ENCODE results near the gene STYXL1. TPM values are rescaled to one million over a fixed set of nuclear protein-coding genes. Genes with fewer than 3 reads are reported as not detected.

STYXL1 gene
- total RNA-seq, 1 donor from 2014 or later: 56.1 TPM

- no peak overlapping the region for H3K4me3 Mint-ChIP-seq
- H3K9ac ChIP-seq: no peak overlapping the region
- no peak for TF ChIP-seq EZH2phosphoT487 (IDR thresholded peaks at IDR 0.05)
- TF ChIP-seq EZH2 (IDR thresholded peaks at IDR 0.05): no peak
- TF ChIP-seq CTCF (IDR thresholded peaks at IDR 0.05): no peak
- no peaks in the 10 kb centered on the region for H3K27me3 ChIP-seq
- H3K36me3 Mint-ChIP-seq: peaks cover 18% of the 10 kb centered on the region
- peaks cover 23% of the 10 kb centered on the region for H3K4me1 Mint-ChIP-seq
- no peaks in the 10 kb centered on the region for H3K36me3 ChIP-seq
- peaks cover 21% of the 10 kb centered on the region for H3K79me2 ChIP-seq (ENCODE audit: low read depth)
- H3K4me2 ChIP-seq: no peak overlapping the region
- H3K27ac ChIP-seq: no peak overlapping the region
- H3K9me3 ChIP-seq (ENCODE audit: low read depth): no peaks in the 10 kb centered on the region
- H3K27me3 Mint-ChIP-seq (ENCODE audit: insufficient read depth, low read depth): peaks cover 2% of the 10 kb centered on the region
- H3F3A ChIP-seq (ENCODE audit: low read depth): no peaks in the 10 kb centered on the region
- H3K4me1 ChIP-seq: no peaks in the 10 kb centered on the region
- H3K27ac Mint-ChIP-seq: no peak overlapping the region
- H2AFZ ChIP-seq (replicated peaks): no peak overlapping the region
- peaks cover 8% of the 10 kb centered on the region for H4K20me1 ChIP-seq (ENCODE audit: low read depth)
- H3K4me3 ChIP-seq: no peak overlapping the region
- no peak for DNase-seq (ENCODE audit: low spot score)
- peaks cover 6% of the 10 kb centered on the region for H3K9me3 Mint-ChIP-seq
These were observed 96.3 kb downstream of the STYXL1 start for GRCh38 chr7:75951506-75951905.

- Histone ChIP-seq H3K27me3 (no peaks in the 10 kb centered on the region), H4K20me1 (ENCODE audit: low read depth) (peaks cover 20% of the 10 kb centered on the region), H3K4me3 (no peak overlapping the region), H3K4me1 (no peaks in the 10 kb centered on the region), H3K36me3 (no peaks in the 10 kb centered on the region), H3K27ac (no peak overlapping the region), H3K9me3 (ENCODE audit: low read depth) (no peaks in the 10 kb centered on the region), H2AFZ (replicated peaks) (no peak overlapping the region), H3F3A (ENCODE audit: low read depth) (no peaks in the 10 kb centered on the region), H3K4me2 (no peak overlapping the region), H3K79me2 (ENCODE audit: low read depth) (peaks cover 25% of the 10 kb centered on the region), H3K9ac (no peak overlapping the region)
- Mint-ChIP-seq H3K4me1 (peaks cover 30% of the 10 kb centered on the region), H3K9me3 (peaks cover 6% of the 10 kb centered on the region), H3K4me3 (no peak overlapping the region), H3K27me3 (ENCODE audit: insufficient read depth, low read depth) (peaks cover 2% of the 10 kb centered on the region), H3K36me3 (peaks cover 16% of the 10 kb centered on the region), H3K27ac (peak overlapping the region; percentile 30)
- TF ChIP-seq EZH2phosphoT487 (IDR thresholded peaks at IDR 0.05): no peak
- no peak for TF ChIP-seq CTCF (IDR thresholded peaks at IDR 0.05)
- no peak for TF ChIP-seq EZH2 (IDR thresholded peaks at IDR 0.05)
- no peak for DNase-seq (ENCODE audit: low spot score)
These were observed 97.6 kb downstream of the STYXL1 start for GRCh38 chr7:75950111-75950681.

- Histone ChIP-seq H3K4me3 (no peak overlapping the region), H2AFZ (replicated peaks) (no peak overlapping the region)
- DNase-seq (ENCODE audit: low spot score): no peak
These were observed 99.6 kb downstream of the STYXL1 start for GRCh38 chr7:75948179-75948578.

More at GRCh38 chr7:75948179-75948578, 99.6 kb downstream of the STYXL1 start:
- Histone ChIP-seq H3K9ac (no peak overlapping the region), H3K4me2 (no peak overlapping the region), H3K36me3 (no peaks in the 10 kb centered on the region), H3F3A (ENCODE audit: low read depth) (no peaks in the 10 kb centered on the region), H3K4me1 (no peaks in the 10 kb centered on the region), H3K27ac (no peak overlapping the region), H4K20me1 (ENCODE audit: low read depth) (peaks cover 20% of the 10 kb centered on the region), H3K9me3 (ENCODE audit: low read depth) (no peaks in the 10 kb centered on the region), H3K27me3 (no peaks in the 10 kb centered on the region), H3K79me2 (ENCODE audit: low read depth) (peaks cover 25% of the 10 kb centered on the region)
- Mint-ChIP-seq H3K4me3 (no peak overlapping the region), H3K27me3 (ENCODE audit: insufficient read depth, low read depth) (peaks cover 2% of the 10 kb centered on the region), H3K9me3 (peaks cover 2% of the 10 kb centered on the region), H3K4me1 (peaks cover 25% of the 10 kb centered on the region), H3K27ac (peak overlapping the region; percentile 88), H3K36me3 (peaks cover 25% of the 10 kb centered on the region)
- TF ChIP-seq CTCF (IDR thresholded peaks at IDR 0.05): no peak
- no peak for TF ChIP-seq EZH2phosphoT487 (IDR thresholded peaks at IDR 0.05)
- no peak for TF ChIP-seq EZH2 (IDR thresholded peaks at IDR 0.05)

Small RNAs within 50 kb of the gene (small RNA-seq; reads per million reads assigned to genes)
- gene RNU6-863P: not detected

Other genes with a start within 250 kb of the STYXL1 start
- not detected in 2 replicates for gene CCL24, start 234.2 kb downstream of the STYXL1 start, total RNA-seq (ENCODE audit: low replicate concordance)
- 15.4 and 52.7 TPM in 2 replicates for gene RHBDD2, start 169.0 kb downstream of the STYXL1 start, total RNA-seq (ENCODE audit: low replicate concordance)
- gene POR, start 132.8 kb downstream of the STYXL1 start, total RNA-seq (ENCODE audit: low replicate concordance): 38.6 and 61.0 TPM in 2 replicates
- 9.4 and 10.4 TPM in 2 replicates for gene TMEM120A, start 53.4 kb downstream of the STYXL1 start, total RNA-seq (ENCODE audit: low replicate concordance)
- gene MDH2, start 106 bp upstream of the STYXL1 start, total RNA-seq (ENCODE audit: low replicate concordance): 51.5 and 73.4 TPM in 2 replicates
- 2.2 and 4.6 TPM in 2 replicates for gene SRRM3, start 153.9 kb upstream of the STYXL1 start, total RNA-seq (ENCODE audit: low replicate concordance)

Data from neural progenitor cell (in vitro differentiated cells).